NCI-H1436 treated with DMSO at 0.1 percent for 48 hours (cell line): Measurements from ENCODE around the gene REXO2.
A peak's percentile ranks its signal among the peaks of the same experiment; 100 is the strongest.

Experiments used
- DNase-seq: peaks from one replicate; lab custom pipeline; 2025; lab: John Stamatoyannopoulos, UW

The REXO2 gene

GRCh38 chr11:114439229-114440120 lies at the start of gene REXO2:
TSS of gene REXO2 (plus strand) at chr11:114439467. CDS start at chr11:114439529, 62 bp downstream.
- DNase-seq, result peak; percentile 67

DNA sequence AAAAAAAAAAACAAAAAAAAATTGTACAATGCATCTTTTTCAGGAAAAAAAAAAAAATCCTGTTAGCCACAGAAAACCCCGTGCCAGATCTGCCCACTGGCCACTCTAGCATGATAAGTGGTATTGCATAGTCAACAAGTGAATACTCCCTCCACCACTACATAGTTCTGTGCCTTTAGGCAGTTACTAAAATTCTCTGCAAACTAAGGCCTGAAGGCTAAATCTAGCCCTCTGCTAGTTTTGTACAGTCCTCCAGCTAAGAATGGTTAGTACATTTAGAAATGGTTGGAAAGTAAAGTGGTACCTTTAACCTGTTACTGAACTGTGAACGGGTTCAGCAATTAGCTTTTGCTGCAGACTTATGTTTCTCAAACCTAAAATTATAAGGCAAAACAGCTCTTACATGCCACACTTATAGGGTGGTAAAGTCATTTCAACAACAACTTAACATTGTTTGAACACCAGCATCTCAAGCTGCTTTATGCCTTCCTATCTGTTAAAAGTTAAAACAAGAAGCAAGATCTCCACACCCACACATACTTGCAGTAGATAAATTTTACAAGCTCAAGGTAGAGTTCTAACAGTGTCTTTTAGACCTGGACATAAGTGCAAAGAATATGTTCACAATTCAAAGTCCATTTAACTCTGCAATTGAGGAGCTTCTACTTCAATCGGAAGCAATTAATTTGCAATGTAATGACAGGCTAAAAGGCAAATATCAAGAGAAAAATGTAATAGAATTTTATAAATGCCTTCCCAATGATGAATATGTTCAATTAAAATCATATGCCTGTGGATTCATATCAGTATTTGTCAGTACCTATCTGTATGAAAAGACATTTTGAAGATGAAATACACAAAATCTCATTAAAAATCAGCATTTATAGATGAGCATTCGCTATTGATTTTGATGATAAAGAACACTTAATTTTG lies 46.3 kb upstream of the REXO2 start:
- DNase-seq, result no peak

GRCh38 chr11:114395736-114396135 lies 43.5 kb upstream of the REXO2 start:
- DNase-seq, result no peak

DNA sequence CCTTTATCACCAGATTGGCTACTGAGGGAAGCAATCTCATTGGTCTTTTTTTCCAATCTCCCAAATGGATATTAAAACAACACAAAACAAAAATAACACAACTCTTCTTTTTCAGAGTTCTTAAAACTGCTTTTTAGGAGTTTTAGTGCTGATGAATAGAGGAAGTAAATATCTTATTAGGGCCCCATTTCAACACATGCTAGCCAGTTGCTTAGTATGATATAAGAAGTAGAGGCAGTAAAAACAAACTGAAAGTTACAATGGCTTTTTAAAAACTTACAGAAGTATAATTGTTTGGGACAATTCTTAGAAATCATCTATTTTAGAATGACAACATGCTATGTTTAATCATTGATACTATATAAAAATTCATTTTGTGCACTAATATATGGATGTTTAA lies 42.4 kb upstream of the REXO2 start:
- DNase-seq, result no peak

- DNase-seq, result no peak
Measured at GRCh38 chr11:114397349-114397982, 41.8 kb upstream of the REXO2 start.

DNA sequence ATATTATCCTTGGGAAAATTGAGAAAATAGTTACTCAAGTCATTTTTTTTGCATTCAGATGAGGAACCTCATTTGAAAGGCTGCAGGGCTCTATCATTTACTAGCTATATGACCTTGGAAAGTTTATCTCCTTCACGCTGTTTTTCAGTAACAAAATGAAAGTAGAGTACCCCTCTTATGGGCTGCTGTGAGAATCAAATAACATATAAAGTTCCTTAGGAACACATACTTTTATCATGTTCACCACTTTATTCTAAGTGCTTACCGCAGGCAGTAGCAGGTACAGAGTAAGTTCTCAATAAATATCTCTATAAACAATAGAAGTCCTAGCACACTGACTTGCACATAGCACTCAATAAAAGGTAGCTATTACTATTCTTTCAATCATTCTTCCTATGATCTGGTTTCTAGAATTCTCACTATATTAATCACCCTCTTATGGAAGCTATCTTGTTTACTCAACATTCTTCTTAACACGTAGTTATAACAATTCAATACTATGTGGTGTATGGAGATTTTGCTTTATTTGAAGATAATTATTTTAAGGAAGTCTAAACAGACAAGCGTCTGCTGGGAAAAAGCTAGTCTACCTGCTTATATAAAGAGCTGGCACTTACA lies 40.9 kb upstream of the REXO2 start:
- DNase-seq, result no peak

GRCh38 chr11:114399490-114400215 lies 39.6 kb upstream of the REXO2 start:
- peak; percentile 9 for DNase-seq

- DNase-seq, result peak; percentile 70
Measured at GRCh38 chr11:114400216-114400914, 38.9 kb upstream of the REXO2 start, which contains the start of the genes C11orf71 and RBM7. TSS of gene C11orf71 (minus strand) at chr11:114400511. CDS start at chr11:114400331, 180 bp downstream. TSS of gene RBM7 (plus strand) at chr11:114400666. CDS start at chr11:114400672, 6 bp downstream.

DNA sequence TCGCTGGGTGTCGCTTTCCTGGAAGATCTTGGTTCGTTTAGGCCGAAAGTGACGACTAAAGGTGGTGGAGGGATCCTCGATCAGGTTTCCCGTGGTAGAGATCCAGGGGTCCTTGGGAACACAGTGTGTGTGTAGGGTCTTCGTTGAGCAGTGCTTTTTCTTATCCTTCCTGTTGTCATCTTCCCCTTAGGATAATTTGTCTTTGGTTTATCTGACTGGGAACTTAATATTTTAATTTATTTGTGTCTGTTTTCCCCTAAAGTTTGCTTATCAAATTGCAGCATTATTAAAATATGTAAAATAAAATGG lies 38.4 kb upstream of the REXO2 start:
- no peak for DNase-seq

GRCh38 chr11:114401311-114401710 lies 38.0 kb upstream of the REXO2 start:
- DNase-seq, result no peak

- DNase-seq, result no peak
Measured at GRCh38 chr11:114412946-114413345, 26.3 kb upstream of the REXO2 start.

GRCh38 chr11:114413958-114414357 lies 25.3 kb upstream of the REXO2 start:
- DNase-seq, result no peak

GRCh38 chr11:114416441-114416961 lies 22.8 kb upstream of the REXO2 start:
- DNase-seq, result no peak

GRCh38 chr11:114426280-114426679 lies 13.0 kb upstream of the REXO2 start:
- DNase-seq, result no peak

GRCh38 chr11:114430290-114430689 lies 9.0 kb upstream of the REXO2 start:
- no peak for DNase-seq

DNA sequence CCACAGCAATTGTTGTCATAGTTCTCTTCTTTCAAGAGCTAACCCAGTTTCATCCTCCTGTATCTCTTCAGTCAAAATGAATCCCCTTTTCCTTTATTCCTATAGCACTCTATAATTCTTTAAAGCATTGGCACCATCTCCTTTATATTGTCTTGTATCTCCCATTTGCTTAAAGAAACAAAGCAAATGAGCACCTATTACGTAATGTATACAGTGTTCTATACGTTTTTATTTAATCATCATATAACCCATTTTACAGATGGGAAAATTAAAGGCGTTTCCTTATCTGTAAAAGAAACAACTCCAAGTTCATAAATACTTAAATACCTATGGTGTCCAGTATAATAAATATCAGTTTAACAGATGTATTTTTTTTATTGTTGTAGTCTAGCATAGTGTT lies 6.4 kb upstream of the REXO2 start:
- no peak for DNase-seq

DNA sequence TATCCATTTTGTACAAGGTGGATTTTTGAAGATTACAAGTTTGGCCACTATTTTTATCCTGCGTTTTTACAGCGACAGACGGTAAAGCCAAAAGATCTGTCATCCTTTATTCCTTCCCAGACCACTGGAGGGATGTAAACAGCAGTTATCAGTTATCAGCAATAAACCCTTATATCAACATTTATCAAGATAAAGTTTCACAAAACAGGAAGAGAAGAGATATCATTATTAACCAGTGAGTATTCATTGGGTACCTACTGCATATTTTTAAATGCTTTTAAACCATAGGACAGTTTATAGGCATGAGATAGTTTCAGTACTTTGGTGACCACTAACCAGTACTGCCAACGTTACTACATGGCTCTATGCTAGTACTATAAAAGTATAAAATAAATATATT lies 5.9 kb upstream of the REXO2 start:
- DNase-seq, result no peak

DNA sequence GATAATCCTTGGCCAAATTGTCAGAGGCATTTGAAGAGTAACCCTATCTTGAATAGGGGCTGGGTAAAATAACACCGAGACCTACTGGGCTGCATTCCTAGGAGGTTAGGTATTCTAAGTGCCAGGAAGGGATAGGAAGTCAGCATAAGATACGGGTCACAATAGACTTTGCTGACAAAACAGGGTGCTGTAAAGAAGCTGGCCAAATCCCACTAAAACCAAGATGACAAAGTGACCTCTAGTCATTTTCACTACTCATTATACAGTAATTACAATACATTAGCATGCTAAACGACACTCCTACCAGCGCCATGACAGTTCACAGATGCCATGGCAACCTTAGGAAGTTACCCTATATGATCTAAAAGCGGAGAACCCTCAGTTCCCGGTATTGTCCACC lies 964 bp upstream of the REXO2 start:
- no peak for DNase-seq

GRCh38 chr11:114440121-114440860 lies 1.0 kb downstream of the REXO2 start:
- no peak for DNase-seq
